ENCODE results near the gene PITHD1. TPM values are rescaled to one million over a fixed set of nuclear protein-coding genes. Genes with fewer than 3 reads are reported as not detected.
A peak's percentile ranks its signal among the peaks of the same experiment; 100 is the strongest.

Gene PITHD1
- total RNA-seq, 1 donor from 2014 or later, result 36.4 TPM

DNA sequence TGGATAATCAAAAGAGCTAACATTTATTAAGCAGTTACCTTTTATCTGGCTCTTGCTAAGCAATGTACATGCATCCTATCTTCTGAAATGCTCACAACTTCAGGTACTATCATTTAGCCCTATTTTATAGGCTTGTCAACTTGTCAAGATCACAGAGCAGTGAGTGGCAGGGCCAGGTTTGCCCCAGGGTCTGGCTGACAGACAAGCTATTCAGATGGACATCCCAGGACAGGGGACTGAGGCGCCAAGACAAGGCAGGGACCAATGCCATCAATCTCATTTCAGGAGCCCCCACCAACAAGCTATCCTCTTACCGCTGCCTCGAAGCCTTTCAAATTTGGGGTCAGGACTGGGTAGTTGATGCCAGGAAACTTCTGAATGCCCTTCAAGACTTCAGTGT lies 38.1 kb downstream of the PITHD1 start:
- Mint-ChIP-seq H3K9me3 (ENCODE audit: low read depth) (no peaks in the 10 kb centered on the region), H3K36me3 (ENCODE audit: low read depth) (peaks cover 18% of the 10 kb centered on the region), H3K27ac (ENCODE audit: unreplicated experiment) (no peak overlapping the region), H3K4me3 (ENCODE audit: unreplicated experiment) (no peak overlapping the region), H3K27me3 (ENCODE audit: low read depth) (no peaks in the 10 kb centered on the region), H3K4me1 (ENCODE audit: low read depth) (no peaks in the 10 kb centered on the region)
- TF ChIP-seq, protein P1, sequence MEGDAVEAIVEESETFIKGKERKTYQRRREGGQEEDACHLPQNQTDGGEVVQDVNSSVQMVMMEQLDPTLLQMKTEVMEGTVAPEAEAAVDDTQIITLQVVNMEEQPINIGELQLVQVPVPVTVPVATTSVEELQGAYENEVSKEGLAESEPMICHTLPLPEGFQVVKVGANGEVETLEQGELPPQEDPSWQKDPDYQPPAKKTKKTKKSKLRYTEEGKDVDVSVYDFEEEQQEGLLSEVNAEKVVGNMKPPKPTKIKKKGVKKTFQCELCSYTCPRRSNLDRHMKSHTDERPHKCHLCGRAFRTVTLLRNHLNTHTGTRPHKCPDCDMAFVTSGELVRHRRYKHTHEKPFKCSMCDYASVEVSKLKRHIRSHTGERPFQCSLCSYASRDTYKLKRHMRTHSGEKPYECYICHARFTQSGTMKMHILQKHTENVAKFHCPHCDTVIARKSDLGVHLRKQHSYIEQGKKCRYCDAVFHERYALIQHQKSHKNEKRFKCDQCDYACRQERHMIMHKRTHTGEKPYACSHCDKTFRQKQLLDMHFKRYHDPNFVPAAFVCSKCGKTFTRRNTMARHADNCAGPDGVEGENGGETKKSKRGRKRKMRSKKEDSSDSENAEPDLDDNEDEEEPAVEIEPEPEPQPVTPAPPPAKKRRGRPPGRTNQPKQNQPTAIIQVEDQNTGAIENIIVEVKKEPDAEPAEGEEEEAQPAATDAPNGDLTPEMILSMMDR (IDR thresholded peaks at IDR 0.05), result no peak
- no peak for DNase-seq (ENCODE audit: low spot score)

DNA sequence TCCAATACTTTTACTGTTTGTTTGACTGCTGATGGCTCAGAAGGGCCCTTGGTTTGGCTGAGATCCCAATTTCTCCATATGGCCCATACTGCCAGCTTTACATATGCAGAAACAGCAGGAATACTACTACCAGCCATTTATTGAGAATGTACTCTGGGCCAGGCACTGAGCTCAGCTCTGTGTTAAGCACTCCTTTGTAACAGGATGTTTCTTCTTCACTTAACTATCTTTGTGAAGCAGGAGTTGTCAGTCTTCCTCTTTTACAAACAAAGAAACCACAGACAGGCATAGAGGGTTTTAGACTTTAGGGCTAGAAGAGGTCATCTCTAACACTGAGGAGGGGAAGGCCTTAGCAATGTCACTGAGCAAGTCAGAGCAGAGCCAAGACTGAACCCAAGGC lies 38.7 kb downstream of the PITHD1 start:
- no peaks in the 10 kb centered on the region for H3K9me3 Mint-ChIP-seq (ENCODE audit: low read depth)
- H3K27me3 Mint-ChIP-seq (ENCODE audit: low read depth), result no peaks in the 10 kb centered on the region
- TF ChIP-seq, protein P1 (IDR thresholded peaks at IDR 0.05), result no peak
- DNase-seq (ENCODE audit: low spot score), result no peak
- H3K4me1 Mint-ChIP-seq (ENCODE audit: low read depth), result no peaks in the 10 kb centered on the region
- H3K4me3 Mint-ChIP-seq (ENCODE audit: unreplicated experiment), result no peak overlapping the region
- H3K36me3 Mint-ChIP-seq (ENCODE audit: low read depth), result peaks cover 18% of the 10 kb centered on the region
- H3K27ac Mint-ChIP-seq (ENCODE audit: unreplicated experiment), result no peak overlapping the region

DNA sequence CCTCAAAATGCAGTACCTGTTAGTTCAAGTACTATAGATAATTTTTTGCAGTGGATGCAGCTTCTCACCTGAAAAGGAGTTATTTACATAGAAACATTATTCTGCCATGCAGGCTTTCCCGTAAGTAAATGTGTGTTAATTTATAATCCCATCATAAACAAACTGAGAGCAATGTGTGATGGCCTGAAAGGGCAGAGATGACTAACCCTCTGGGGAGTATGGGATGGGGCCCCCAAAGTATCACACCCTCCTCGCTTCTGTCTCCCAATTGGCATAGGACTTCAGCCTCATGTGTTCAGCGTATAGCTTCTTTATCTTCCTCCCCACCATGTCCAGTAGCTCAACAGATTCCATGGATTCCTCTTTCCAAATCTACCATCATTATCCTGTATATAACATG lies 39.4 kb downstream of the PITHD1 start:
- peaks cover 18% of the 10 kb centered on the region for H3K36me3 Mint-ChIP-seq (ENCODE audit: low read depth)
- H3K4me3 Mint-ChIP-seq (ENCODE audit: unreplicated experiment), result no peak overlapping the region
- H3K27ac Mint-ChIP-seq (ENCODE audit: unreplicated experiment), result no peak overlapping the region
- H3K27me3 Mint-ChIP-seq (ENCODE audit: low read depth), result no peaks in the 10 kb centered on the region
- no peaks in the 10 kb centered on the region for H3K4me1 Mint-ChIP-seq (ENCODE audit: low read depth)
- TF ChIP-seq, protein P1 (IDR thresholded peaks at IDR 0.05), result no peak
- H3K9me3 Mint-ChIP-seq (ENCODE audit: low read depth), result no peaks in the 10 kb centered on the region
- no peak for DNase-seq (ENCODE audit: low spot score)

DNA sequence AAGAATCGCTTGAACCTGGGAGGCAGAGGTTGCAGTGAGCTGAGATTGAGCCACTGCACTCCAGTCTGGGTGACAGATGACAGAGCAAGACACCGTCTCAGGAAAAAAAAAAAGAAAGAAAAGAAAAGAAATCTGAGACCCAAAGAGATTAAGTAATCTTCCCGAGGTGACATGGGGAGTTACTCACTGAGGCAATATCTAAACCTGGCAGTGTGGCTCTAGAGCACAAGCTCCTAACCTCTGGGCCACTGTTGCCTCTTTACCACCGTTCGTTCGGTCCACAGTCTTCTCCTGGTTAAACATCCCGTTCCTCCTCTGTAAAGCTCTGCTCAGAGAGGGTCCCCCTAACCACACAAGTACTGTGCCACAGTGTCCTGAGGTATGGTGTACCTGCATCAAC lies 45.5 kb downstream of the PITHD1 start:
- Mint-ChIP-seq H3K27me3 (ENCODE audit: low read depth) (no peaks in the 10 kb centered on the region), H3K27ac (ENCODE audit: unreplicated experiment) (peak overlapping the region; percentile 41), H3K4me1 (ENCODE audit: low read depth) (peaks cover 19% of the 10 kb centered on the region), H3K36me3 (ENCODE audit: low read depth) (peaks cover 3% of the 10 kb centered on the region), H3K4me3 (ENCODE audit: unreplicated experiment) (peak overlapping the region; percentile 87), H3K9me3 (ENCODE audit: low read depth) (no peaks in the 10 kb centered on the region)
- DNase-seq (ENCODE audit: low spot score), result no peak
- TF ChIP-seq, protein P1 (IDR thresholded peaks at IDR 0.05), result no peak

DNA sequence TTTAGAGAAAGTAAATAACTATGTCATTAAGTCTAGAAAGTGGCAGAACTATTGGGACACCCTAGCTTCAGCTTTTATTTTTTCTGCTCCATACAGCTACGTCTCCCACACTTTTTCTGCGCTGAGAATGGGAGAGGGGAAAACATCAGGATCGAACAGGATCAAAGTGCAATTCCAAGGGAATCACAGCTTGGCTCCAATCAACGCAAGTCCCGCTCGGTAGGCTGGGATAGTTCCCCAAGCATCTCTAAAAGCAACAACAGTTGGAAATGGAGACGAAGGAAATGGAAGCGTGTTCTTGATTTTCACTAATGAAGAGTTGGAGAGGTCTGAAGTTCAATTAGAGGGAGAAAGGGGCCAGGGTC lies 46.5 kb downstream of the PITHD1 start:
- H3K36me3 Mint-ChIP-seq (ENCODE audit: low read depth), result peaks cover 3% of the 10 kb centered on the region
- H3K4me1 Mint-ChIP-seq (ENCODE audit: low read depth), result peaks cover 19% of the 10 kb centered on the region
- TF ChIP-seq, protein P1 (IDR thresholded peaks at IDR 0.05), result no peak
- no peaks in the 10 kb centered on the region for H3K9me3 Mint-ChIP-seq (ENCODE audit: low read depth)
- H3K27me3 Mint-ChIP-seq (ENCODE audit: low read depth), result no peaks in the 10 kb centered on the region
- peak overlapping the region; percentile 87 for H3K4me3 Mint-ChIP-seq (ENCODE audit: unreplicated experiment)
- peak overlapping the region; percentile 93 for H3K27ac Mint-ChIP-seq (ENCODE audit: unreplicated experiment)
- DNase-seq (ENCODE audit: low spot score), result no peak

All from chondrocyte (in vitro differentiated cells).